ENCODE measurements around the gene TMEM131. TPM values are rescaled to one million over a fixed set of nuclear protein-coding genes. Genes with fewer than 3 reads are reported as not detected.

TMEM131 gene
- total RNA-seq, 1 donor from 2014 or later, result 41.3 TPM

DNA sequence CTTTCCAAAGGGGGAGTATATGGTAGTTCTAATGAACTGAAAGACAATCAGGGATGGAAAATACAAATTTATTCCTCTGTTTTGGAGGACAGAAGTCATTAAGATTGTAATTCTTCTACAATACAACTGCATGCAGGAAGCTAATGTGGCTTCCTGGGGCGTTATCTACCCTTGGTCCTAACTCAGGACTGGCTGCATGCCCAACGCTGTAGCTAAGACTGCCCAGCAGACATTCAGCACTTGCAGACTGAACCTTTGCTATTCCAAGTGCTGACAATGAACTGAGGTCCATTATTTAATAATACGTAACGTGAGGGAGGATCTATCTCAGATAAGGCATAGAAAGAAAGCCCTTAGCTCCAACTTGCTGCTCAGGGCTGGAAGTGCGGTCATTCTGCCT is 229.2 kb downstream of the TMEM131 start:
- no peak overlapping the region for H3K27ac Mint-ChIP-seq
- H3K4me1 Mint-ChIP-seq (ENCODE audit: unreplicated experiment), result peaks cover 4% of the 10 kb centered on the region
- no peaks in the 10 kb centered on the region for H3K9me3 Mint-ChIP-seq
- DNase-seq (ENCODE audit: extremely low spot score, unreplicated experiment), result no peak
- peaks cover 32% of the 10 kb centered on the region for H3K36me3 Mint-ChIP-seq
- no peaks in the 10 kb centered on the region for H3K27me3 Mint-ChIP-seq
- TF ChIP-seq, protein P1, sequence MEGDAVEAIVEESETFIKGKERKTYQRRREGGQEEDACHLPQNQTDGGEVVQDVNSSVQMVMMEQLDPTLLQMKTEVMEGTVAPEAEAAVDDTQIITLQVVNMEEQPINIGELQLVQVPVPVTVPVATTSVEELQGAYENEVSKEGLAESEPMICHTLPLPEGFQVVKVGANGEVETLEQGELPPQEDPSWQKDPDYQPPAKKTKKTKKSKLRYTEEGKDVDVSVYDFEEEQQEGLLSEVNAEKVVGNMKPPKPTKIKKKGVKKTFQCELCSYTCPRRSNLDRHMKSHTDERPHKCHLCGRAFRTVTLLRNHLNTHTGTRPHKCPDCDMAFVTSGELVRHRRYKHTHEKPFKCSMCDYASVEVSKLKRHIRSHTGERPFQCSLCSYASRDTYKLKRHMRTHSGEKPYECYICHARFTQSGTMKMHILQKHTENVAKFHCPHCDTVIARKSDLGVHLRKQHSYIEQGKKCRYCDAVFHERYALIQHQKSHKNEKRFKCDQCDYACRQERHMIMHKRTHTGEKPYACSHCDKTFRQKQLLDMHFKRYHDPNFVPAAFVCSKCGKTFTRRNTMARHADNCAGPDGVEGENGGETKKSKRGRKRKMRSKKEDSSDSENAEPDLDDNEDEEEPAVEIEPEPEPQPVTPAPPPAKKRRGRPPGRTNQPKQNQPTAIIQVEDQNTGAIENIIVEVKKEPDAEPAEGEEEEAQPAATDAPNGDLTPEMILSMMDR (conservative IDR thresholded peaks at IDR 0.05), result no peak
- no peak overlapping the region for H3K4me3 Mint-ChIP-seq

- Mint-ChIP-seq H3K4me3 (no peak overlapping the region), H3K4me1 (ENCODE audit: unreplicated experiment) (peaks cover 4% of the 10 kb centered on the region), H3K9me3 (no peaks in the 10 kb centered on the region), H3K36me3 (peaks cover 31% of the 10 kb centered on the region), H3K27me3 (no peaks in the 10 kb centered on the region), H3K27ac (no peak overlapping the region)
- no peak for DNase-seq (ENCODE audit: extremely low spot score, unreplicated experiment)
- TF ChIP-seq, protein P1 (conservative IDR thresholded peaks at IDR 0.05), result no peak
Observed at GRCh38 chr2:97765933-97766332, 229.8 kb downstream of the TMEM131 start.

GRCh38 chr2:97764559-97765263 is 231.0 kb downstream of the TMEM131 start:
- TF ChIP-seq, protein P1 (conservative IDR thresholded peaks at IDR 0.05), result no peak
- DNase-seq (ENCODE audit: extremely low spot score, unreplicated experiment), result no peak
- Mint-ChIP-seq H3K4me1 (ENCODE audit: unreplicated experiment) (peaks cover 12% of the 10 kb centered on the region), H3K9me3 (no peaks in the 10 kb centered on the region), H3K27me3 (no peaks in the 10 kb centered on the region), H3K27ac (peak overlapping the region; percentile 7), H3K4me3 (no peak overlapping the region), H3K36me3 (peaks cover 39% of the 10 kb centered on the region)

DNA sequence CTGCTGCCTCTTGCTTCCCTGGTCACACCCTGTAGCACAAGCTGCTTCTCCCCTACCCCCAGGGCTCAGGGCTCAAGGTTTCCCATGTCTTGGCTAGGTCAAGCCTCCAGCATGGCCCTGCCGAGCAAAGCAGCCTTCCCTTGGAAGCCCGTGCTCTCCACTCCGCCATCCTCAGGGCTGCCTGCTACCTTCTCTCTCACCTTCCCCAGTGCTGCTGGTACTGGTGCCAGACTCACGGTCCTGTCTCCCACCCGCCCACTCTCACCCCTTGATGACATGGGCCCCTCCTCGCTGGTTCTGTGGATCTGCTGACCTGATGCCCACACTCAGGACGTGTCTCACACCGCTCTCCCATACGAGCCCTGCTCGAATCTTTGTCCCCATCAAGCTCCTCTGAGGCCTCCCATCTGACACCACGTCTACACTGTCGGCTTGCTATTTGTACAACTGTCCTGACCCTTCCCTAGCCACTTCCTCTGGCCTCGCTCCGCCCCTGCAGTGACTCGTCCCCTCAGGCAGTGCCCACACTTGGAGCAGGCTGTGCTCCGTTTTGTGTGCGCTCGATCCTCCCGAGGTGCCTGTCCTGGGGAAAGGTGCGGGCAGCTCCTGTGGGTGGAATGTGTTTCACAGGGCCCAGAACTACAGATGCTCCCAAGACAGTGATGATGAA is 232.4 kb downstream of the TMEM131 start:
- H3K4me1 Mint-ChIP-seq (ENCODE audit: unreplicated experiment), result peaks cover 15% of the 10 kb centered on the region
- TF ChIP-seq, protein P1 (conservative IDR thresholded peaks at IDR 0.05), result no peak
- peak overlapping the region; percentile 46 for H3K27ac Mint-ChIP-seq
- no peaks in the 10 kb centered on the region for H3K27me3 Mint-ChIP-seq
- peaks cover 43% of the 10 kb centered on the region for H3K36me3 Mint-ChIP-seq
- no peak overlapping the region for H3K4me3 Mint-ChIP-seq
- H3K9me3 Mint-ChIP-seq, result no peaks in the 10 kb centered on the region
- no peak for DNase-seq (ENCODE audit: extremely low spot score, unreplicated experiment)

GRCh38 chr2:97761192-97761591 is 234.6 kb downstream of the TMEM131 start:
- H3K9me3 Mint-ChIP-seq, result no peaks in the 10 kb centered on the region
- peaks cover 48% of the 10 kb centered on the region for H3K36me3 Mint-ChIP-seq
- H3K27me3 Mint-ChIP-seq, result no peaks in the 10 kb centered on the region
- peaks cover 15% of the 10 kb centered on the region for H3K4me1 Mint-ChIP-seq (ENCODE audit: unreplicated experiment)
- H3K27ac Mint-ChIP-seq, result no peak overlapping the region
- TF ChIP-seq, protein P1 (conservative IDR thresholded peaks at IDR 0.05), result no peak
- no peak for DNase-seq (ENCODE audit: extremely low spot score, unreplicated experiment)
- H3K4me3 Mint-ChIP-seq, result no peak overlapping the region

Data from type B pancreatic cell (in vitro differentiated cells).